Stomach (tissue), 9 donors: ENCODE measurements around the gene KCNN3. TPM values are rescaled to one million over a fixed set of nuclear protein-coding genes. Genes with fewer than 3 reads are reported as not detected.
A peak's percentile ranks its signal among the peaks of the same experiment; 100 is the strongest.

Experiments used
- DNase-seq, 2 donors: peaks; one replicate each; pipeline versions ENCODE4 v3.0.0 to v3.0.0-alpha.2; 2013 to 2019
- H3K27ac ChIP-seq, 5 donors: fragments of 200-600 bp in 4 of 5; sonication (generic) in 4 of 5; one replicate each; pipeline ENCODE4 v1.5.1; 2013 to 2019; ENCODE audit warnings: mild to moderate bottlenecking in 1 of 5, moderate library complexity in 1 of 5
- H3K27me3 ChIP-seq, 3 donors: fragments of 200-600 bp; sonication (generic); one replicate each; pipeline ENCODE4 v1.5.1; 2017 to 2019; ENCODE audit warnings: mixed run types in 1 of 3
- H3K36me3 ChIP-seq, 4 donors: fragments of 200-600 bp; sonication (generic); 1 replicate in 3 of 4; 2 replicates in 1 of 4; pipeline ENCODE4 v1.5.1; 2016 to 2019
- H3K4me1 ChIP-seq, 4 donors: fragments of 200-600 bp; sonication (generic); one replicate each; pipeline ENCODE4 v1.5.1; 2016 to 2019
- H3K4me3 ChIP-seq, 4 donors: fragments of 200-600 bp; sonication (generic) in 3 of 4; one replicate each; pipeline ENCODE4 v1.5.1; 2016 to 2019; ENCODE audit warnings: mild to moderate bottlenecking in 1 of 4
- H3K9me3 ChIP-seq, 4 donors: fragments of 200-600 bp; sonication (generic); one replicate each; pipeline ENCODE4 v1.5.1; 2016 to 2019
- EP300 ChIP-seq: sonication (generic); formaldehyde crosslinking; IDR thresholded peaks from one replicate; pipeline ENCODE4 v1.6.1; 2017; ENCODE audit warnings: antibody characterized with exemption
- POLR2A ChIP-seq, 4 donors: fragments of 450-650 bp; IDR thresholded peaks; one replicate each; pipeline ENCODE4 v1.6.1; 2016; ENCODE audit warnings: antibody characterized with exemption in 4 of 4, control low read depth in 2 of 4, mild to moderate bottlenecking in 1 of 4, moderate library complexity in 1 of 4
- POLR2AphosphoS5 ChIP-seq, 3 donors: sonication (generic); formaldehyde crosslinking; IDR thresholded peaks; one replicate each; pipeline ENCODE4 v1.6.1; 2016; ENCODE audit warnings: antibody characterized with exemption in 3 of 3
- WGBS, 5 donors: extraction: QIAGEN DNeasy Blood & Tissue Kit in 3 of 5; methylation state at CpG; one replicate each; pipeline versions ENCODE4 v1.1.5 to v1.1.7; 2013 to 2018; 5-methylcytosine and 5-hydroxymethylcytosine counted together
- intact Hi-C: fragments of 100-400 bp; cut with DNase I; formaldehyde crosslinking; loops from one replicate; pipeline ENCODE4 v1.15.1; 2023; ENCODE audit warnings: low total_unique reads
- polyA plus RNA-seq, 3 donors: library from polyadenylated mRNA; stranded (reverse); fragments of 200-250 nt; gene quantifications; one replicate each; pipeline ENCODE4 v1.2.3, GENCODE V29; 2013
- total RNA-seq, 5 donors: library from RNA; depleted of rRNA; stranded (reverse); fragments of >200 nt; gene quantifications; one replicate each; pipeline versions ENCODE4 v1.1.0 to v1.2.3, GENCODE V29; 2014 to 2016
- TF ChIP-seq, protein P1 (sequence below), 7 experiments: fragments of 450-650 bp in 4 of 7; fragments of 200-600 bp in 3 of 7; sonication (generic) in 3 of 7; IDR thresholded peaks; one replicate each; pipeline ENCODE4 v1.5.1; 2016 to 2019; ENCODE audit warnings: antibody characterized with exemption in 7 of 7, control low read depth in 2 of 7, mild to moderate bottlenecking in 1 of 7
- donor health status: healthy with polysubstance abuse.
- donor health status: Bipolar disorder and iron deficiency.
- donor health status: healthy.

Gene KCNN3
- total and polyA plus RNA-seq, 8 donors = 0.19 to 10.7 (median 2.3) TPM

DNA sequence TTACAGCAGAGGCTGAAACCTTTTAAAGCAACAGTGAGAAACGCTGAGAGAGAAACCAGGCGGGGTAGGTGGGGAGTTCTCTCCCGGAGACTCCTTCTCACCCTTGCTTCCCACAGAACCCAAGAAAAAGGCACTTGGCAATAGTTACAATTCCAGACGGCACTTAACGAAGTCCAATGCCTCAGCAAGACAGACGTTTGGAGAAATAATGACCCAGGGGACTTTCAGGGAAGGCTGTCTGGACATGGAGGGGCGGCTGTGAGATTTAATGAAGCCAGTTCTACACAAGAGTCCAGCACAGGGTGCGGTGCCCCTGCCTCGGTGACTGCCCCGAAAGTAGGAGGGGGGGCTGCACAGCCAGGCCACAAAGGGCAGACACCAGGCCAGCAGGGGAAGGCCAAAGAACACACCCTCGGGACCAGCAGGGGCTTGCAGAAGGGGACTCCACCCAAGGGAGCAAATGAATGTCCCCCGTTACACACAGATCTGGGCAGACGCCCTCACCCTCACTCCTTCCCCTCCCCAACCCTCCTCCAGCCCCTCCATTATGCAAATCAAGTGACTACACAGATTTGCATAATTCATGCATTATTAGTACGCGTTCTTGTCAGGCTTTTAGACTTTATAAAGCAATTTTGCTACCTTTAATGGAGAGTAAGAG is 26.3 kb downstream of the KCNN3 start:
- intact Hi-C loops = no loop called here
- no peak for DNase-seq
- WGBS, 5 donors = 66 to 71% (median 68%) methylated on average over 15 of the region's 15 CpGs
- Histone ChIP-seq H3K4me3 (no peak overlapping the region), H3K9me3 (no peaks in the 10 kb centered on the region), H3K36me3 (no peaks in the 10 kb centered on the region), H3K27me3 (peaks cover 0 to 15% (median 0%) of the 10 kb centered on the region in 3 donors), H3K27ac (no peak overlapping the region), H3K4me1 (peaks cover 0 to 27% (median 7%) of the 10 kb centered on the region in 4 donors)
- TF ChIP-seq POLR2AphosphoS5 (IDR thresholded peaks at IDR 0.05) (no peak), EP300 (no peak), POLR2A (IDR thresholded peaks at IDR 0.05) (no peak)
- TF ChIP-seq, protein P1, sequence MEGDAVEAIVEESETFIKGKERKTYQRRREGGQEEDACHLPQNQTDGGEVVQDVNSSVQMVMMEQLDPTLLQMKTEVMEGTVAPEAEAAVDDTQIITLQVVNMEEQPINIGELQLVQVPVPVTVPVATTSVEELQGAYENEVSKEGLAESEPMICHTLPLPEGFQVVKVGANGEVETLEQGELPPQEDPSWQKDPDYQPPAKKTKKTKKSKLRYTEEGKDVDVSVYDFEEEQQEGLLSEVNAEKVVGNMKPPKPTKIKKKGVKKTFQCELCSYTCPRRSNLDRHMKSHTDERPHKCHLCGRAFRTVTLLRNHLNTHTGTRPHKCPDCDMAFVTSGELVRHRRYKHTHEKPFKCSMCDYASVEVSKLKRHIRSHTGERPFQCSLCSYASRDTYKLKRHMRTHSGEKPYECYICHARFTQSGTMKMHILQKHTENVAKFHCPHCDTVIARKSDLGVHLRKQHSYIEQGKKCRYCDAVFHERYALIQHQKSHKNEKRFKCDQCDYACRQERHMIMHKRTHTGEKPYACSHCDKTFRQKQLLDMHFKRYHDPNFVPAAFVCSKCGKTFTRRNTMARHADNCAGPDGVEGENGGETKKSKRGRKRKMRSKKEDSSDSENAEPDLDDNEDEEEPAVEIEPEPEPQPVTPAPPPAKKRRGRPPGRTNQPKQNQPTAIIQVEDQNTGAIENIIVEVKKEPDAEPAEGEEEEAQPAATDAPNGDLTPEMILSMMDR (IDR thresholded peaks at IDR 0.05) = no peak

DNA sequence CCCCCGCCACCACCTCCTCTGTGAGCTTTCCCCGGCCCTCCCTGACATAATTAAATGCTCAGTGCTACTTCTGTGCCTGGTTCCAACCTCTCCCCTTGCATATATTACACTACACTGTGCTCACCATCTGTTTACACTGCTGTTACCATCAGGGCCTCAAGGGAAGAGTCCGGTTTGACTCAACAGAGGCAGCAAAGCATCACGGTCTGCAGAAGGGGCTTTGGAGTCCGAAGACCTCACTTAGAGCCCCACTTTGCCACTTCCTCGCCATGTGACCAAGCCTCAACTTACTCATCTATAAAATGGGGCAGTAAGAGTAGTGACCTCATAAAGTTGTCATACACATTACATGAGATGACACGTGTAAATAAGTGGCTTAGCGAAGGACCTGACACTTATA is 27.4 kb downstream of the KCNN3 start:
- H3K9me3 ChIP-seq = no peaks in the 10 kb centered on the region
- H3K4me1 ChIP-seq = peaks cover 0 to 21% (median 5%) of the 10 kb centered on the region in 4 donors
- TF ChIP-seq POLR2AphosphoS5 (IDR thresholded peaks at IDR 0.05) = no peak
- TF ChIP-seq, protein P1 (IDR thresholded peaks at IDR 0.05) = no peak
- no peak for TF ChIP-seq POLR2A (IDR thresholded peaks at IDR 0.05)
- no peak for TF ChIP-seq EP300
- H3K4me3 ChIP-seq = no peak overlapping the region
- H3K27ac ChIP-seq = no peak overlapping the region
- H3K27me3 ChIP-seq = peaks cover 0 to 19% (median 0%) of the 10 kb centered on the region in 3 donors
- H3K36me3 ChIP-seq = no peaks in the 10 kb centered on the region
- intact Hi-C loops = no loop called here
- 74 to 88% (median 82%) methylated on average over 7 of the region's 8 CpGs for WGBS, 5 donors
- DNase-seq = no peak

DNA sequence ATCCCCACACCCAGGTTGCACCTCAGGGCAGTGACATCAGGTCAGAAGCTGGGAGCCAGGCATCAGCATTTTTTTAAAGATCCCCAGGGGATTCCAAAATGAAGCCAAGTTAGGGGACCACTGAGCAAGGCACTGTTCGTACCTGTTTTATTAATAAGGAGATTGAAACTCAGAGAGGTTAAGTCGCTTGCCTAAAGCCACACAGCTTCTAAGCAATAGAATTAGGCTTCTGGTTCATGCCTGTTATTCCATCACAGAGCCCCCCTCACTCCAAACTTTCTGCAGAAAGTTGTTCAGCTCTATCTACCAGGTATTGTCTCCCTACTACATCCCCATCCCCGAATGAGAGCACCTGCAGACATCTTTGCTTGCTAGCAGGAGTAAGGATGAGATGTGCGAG is 28.7 kb downstream of the KCNN3 start:
- Histone ChIP-seq H3K36me3 (no peaks in the 10 kb centered on the region), H3K4me1 (peaks cover 0 to 23% (median 4%) of the 10 kb centered on the region in 4 donors), H3K9me3 (no peaks in the 10 kb centered on the region), H3K27me3 (peaks cover 0 to 15% (median 0%) of the 10 kb centered on the region in 3 donors), H3K4me3 (no peak overlapping the region), H3K27ac (no peak overlapping the region)
- intact Hi-C loops = no loop called here
- 69 to 92% (median 81%) methylated on average over 4 of the region's 4 CpGs for WGBS, 5 donors
- TF ChIP-seq, protein P1 (IDR thresholded peaks at IDR 0.05) = no peak
- no peak for TF ChIP-seq POLR2AphosphoS5 (IDR thresholded peaks at IDR 0.05)
- no peak for TF ChIP-seq POLR2A (IDR thresholded peaks at IDR 0.05)
- no peak for TF ChIP-seq EP300
- no peak for DNase-seq

DNA sequence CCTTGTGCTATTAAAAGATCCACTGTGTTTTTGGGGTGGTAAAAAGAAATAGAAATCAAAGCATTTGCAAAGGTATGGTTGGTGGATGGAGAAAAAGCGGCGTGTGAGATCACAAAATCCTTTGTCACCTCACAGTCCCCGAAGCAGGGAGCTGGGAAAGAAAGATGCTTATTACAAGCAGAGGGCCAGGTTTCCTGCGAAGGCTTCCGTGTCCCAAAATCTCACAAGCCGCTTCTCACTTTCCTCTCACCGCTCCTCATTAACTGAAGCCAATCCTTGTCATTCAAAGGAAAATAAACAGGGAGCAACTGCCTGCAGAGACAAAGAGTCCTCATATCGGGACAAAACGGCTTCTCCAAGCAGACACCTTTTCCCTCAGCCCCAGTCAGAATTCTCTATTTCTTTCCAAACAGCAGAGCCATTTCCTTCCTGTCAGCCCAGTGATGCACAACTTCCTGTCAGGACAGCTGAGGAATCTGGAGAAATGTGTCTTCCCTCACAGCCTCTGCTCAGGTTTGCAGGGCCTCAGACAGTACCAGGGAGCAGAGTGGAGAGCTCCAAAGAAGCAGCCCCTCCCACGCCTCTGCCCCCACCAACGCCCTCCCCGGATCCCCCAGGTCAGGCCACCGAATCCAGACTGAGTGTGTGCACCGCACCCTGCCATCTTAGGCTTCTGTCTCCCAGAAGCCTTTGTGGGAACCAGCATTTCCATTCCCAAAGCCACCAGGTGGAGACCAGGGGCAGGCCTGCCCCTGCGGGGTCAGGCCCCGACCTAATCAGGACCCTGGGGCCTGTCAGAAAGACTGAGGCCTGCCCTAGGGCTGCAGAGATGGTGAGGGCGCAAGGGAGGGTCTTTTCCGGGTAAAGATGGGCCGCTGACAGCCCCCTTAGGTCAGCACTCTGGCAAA is 29.6 kb downstream of the KCNN3 start:
- no peak overlapping the region for H3K4me3 ChIP-seq
- intact Hi-C loops = no loop called here
- TF ChIP-seq POLR2AphosphoS5 (IDR thresholded peaks at IDR 0.05) (no peak), POLR2A (IDR thresholded peaks at IDR 0.05) (no peak), EP300 (no peak)
- TF ChIP-seq, protein P1 (IDR thresholded peaks at IDR 0.05) = no peak
- peaks cover 0 to 23% (median 0%) of the 10 kb centered on the region in 3 donors for H3K27me3 ChIP-seq
- H3K36me3 ChIP-seq = no peaks in the 10 kb centered on the region
- peaks cover 0 to 15% (median 4%) of the 10 kb centered on the region in 4 donors for H3K4me1 ChIP-seq
- no peaks in the 10 kb centered on the region for H3K9me3 ChIP-seq
- peak overlapping the region in 3 of 5 donors; percentile 18 to 57 (median 32) for H3K27ac ChIP-seq
- 72 to 80% (median 74%) methylated on average over 15 to 19 of the region's 19 CpGs for WGBS, 5 donors
- DNase-seq = peak in 1 of 2 donors; percentile 58
